IPS-18c (cell line): Measurements from ENCODE around the gene FUCA1.
"Not testable (repeated sequence)": the region's sequence is repeated elsewhere in the genome, so short reads cannot be mapped to it uniquely, and the experiment has no call there.

ENCODE experiments used
- H3K4me3 ChIP-seq: 2 replicates; pipeline ENCODE4 v1.7.0; 2013; ENCODE audit warnings: low read depth, mild to moderate bottlenecking, low read length, moderate library complexity; ENCODE audit not compliant: insufficient read depth
- H3K9me3 ChIP-seq: one replicate; pipeline ENCODE4 v1.6.1; 2013; ENCODE audit warnings: mild to moderate bottlenecking, low read length, moderate library complexity; ENCODE audit not compliant: control insufficient read depth, insufficient read depth

Gene FUCA1

DNA sequence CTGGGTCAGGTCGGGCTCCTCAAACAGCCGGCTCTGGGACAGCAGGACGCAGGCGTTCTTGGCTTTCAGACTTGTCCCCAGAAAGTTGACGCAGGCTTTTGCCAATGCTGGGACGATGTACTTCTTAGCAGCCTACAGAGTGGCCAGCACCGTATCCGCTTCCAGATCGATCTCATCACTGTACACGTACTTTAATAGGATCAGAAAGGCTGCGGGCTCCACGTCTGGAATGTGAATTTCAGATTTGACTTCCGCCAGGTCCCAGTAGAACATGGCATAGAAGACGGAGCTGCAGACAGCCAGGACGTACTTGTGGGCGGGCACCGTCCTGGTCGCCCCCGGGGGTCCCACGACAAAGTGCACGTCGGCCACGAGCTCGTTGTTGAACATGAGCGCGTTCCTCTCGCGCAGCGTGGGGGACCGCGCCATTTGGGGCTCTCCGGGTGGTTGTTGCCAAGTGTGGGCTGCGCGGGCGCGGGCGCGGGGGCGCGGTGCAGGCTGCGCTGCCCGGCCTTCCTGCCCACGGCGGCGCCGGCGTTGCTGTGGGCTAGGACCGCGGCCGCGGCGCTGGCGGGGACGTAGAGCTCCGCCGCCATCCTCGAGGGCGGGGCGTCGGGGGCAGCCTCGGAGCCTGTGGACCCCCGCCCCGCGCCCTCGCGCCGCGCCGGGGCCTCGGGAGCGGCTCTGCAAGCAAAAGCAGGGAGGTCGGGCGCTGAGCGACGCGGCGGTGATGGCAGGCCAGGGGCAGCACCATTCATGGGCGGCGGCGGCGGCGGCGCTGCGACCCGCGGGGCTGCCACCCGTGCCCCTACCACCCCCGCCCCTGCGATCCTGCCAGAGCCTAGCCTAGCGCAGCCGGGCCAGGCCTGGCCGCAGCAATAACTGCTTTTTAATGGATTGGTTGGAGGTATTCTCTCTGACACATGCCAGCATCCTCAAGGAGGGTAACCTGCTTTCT, 34.5 kb upstream of the FUCA1 start:
- H3K4me3 ChIP-seq: no peak overlapping the region; the same call in 1 of the 2 replicates
- peaks cover 2% of the 10 kb centered on the region for H3K9me3 ChIP-seq

- H3K4me3 ChIP-seq, H3K9me3 ChIP-seq: not testable (repeated sequence)
Observed at GRCh38 chr1:23900017-23900416, 31.9 kb upstream of the FUCA1 start.

GRCh38 chr1:23899070-23899469, 31.0 kb upstream of the FUCA1 start:
- Histone ChIP-seq H3K4me3 (no peak overlapping the region), H3K9me3 (peaks cover 2% of the 10 kb centered on the region)

- H3K4me3 ChIP-seq: no peak overlapping the region
- peaks cover 2% of the 10 kb centered on the region for H3K9me3 ChIP-seq
Observed at GRCh38 chr1:23897083-23897482, 29.0 kb upstream of the FUCA1 start.

DNA sequence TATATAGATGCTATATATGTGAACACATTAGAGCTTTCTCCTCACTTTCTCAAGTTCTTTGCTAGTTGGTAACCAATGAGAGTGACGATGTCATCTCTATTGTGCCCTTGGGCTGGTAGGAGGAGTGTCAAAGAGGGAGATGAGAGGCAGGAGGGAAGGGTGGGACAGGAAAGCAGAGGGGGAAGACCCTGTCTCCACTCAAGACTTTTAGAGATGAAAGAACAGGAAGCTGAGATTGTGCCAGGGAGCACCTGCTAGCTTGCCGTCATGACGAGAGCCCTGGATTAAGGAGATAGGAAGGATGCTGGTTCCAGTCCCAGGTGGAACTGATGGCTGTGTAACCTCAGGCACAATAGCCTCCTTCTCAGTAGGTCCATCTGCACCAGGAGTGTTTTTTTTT, 28.4 kb upstream of the FUCA1 start:
- Histone ChIP-seq H3K4me3 (no peak overlapping the region), H3K9me3 (peaks cover 2% of the 10 kb centered on the region)

DNA sequence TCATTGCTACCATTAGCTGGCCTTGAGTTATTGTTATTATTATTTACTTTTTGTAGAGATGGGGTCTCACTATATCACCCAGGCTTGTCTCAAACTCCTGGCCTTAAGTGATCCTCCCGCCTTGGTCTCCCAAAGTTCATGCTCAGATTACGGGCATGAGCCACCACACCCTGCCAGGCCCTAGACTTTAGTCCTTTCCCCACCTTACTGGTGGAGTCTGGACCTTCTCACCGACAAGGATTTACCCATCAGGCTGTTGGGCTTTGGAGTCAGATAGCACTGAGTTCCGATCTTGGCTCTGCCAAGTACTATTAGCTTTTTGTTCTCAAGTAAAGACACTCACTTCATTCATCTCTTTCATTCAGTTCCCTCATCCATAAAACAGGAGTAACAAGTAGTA, 27.9 kb upstream of the FUCA1 start:
- no peak overlapping the region for H3K4me3 ChIP-seq
- H3K9me3 ChIP-seq: peaks cover under 1% of the 10 kb centered on the region

DNA sequence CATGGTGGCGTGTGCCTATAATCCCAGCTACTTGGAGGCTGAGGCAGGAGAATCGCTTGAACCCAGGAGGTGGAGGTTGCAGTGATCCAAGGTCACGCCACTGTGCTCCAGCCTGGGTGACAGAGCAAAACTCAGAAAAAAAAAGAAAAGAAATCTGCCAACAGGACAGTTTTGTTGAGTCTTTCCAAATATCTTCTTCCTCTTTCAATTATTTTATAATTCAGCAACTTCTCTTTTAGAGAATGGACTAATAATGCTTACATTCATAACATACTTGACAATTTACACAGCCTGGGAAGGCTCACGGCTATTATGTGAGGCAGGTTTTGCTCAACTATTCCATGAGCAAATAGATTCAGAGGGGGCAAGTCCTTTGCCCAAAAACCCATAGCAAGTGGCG, 27.0 kb upstream of the FUCA1 start:
- H3K9me3 ChIP-seq: no peaks in the 10 kb centered on the region
- H3K4me3 ChIP-seq: no peak overlapping the region

GRCh38 chr1:23889074-23889473, 21.0 kb upstream of the FUCA1 start:
- no peak overlapping the region for H3K4me3 ChIP-seq
- no peaks in the 10 kb centered on the region for H3K9me3 ChIP-seq

GRCh38 chr1:23885222-23885621, 17.1 kb upstream of the FUCA1 start:
- Histone ChIP-seq H3K4me3 (no peak overlapping the region), H3K9me3 (no peaks in the 10 kb centered on the region)

DNA sequence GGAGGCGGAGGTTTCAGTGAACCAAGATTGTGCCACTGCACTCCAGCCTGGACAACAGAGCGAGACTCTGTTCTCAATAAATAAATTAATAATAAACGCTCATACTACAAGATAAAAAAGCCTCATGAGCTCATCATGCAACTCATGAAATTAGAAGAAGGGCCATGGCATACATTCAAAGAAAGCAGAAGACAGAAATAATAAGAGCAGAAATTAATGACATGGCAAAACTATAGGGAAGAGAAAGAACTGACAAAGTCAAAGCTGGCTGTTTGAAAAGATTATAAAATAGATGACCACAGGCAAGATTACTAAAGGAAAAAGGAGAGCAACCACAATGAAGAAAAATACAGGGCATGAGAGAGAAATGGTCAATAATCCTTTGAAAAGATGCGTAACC, 14.7 kb upstream of the FUCA1 start:
- peaks cover 10% of the 10 kb centered on the region for H3K9me3 ChIP-seq
- H3K4me3 ChIP-seq: no peak overlapping the region

DNA sequence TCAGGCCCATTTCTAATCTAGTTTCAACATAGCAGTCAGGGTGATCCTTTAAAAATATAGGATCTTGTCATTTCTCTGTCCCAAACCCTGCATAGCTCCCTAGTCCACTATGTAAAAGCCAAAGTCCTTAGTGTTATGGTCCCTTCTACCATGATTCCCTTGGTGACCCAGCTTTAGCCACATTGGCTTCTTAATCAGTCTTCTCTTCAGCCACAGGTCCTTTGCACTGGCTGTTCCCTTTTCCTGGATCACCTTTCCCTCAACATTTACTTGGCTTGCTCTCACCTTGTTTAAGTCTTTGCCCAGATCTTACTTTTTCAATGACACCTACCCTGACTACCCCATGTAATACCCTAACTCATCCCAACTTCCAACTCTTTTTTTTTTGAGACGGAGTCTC, 11.7 kb upstream of the FUCA1 start:
- Histone ChIP-seq H3K9me3 (peaks cover 10% of the 10 kb centered on the region), H3K4me3 (no peak overlapping the region)

DNA sequence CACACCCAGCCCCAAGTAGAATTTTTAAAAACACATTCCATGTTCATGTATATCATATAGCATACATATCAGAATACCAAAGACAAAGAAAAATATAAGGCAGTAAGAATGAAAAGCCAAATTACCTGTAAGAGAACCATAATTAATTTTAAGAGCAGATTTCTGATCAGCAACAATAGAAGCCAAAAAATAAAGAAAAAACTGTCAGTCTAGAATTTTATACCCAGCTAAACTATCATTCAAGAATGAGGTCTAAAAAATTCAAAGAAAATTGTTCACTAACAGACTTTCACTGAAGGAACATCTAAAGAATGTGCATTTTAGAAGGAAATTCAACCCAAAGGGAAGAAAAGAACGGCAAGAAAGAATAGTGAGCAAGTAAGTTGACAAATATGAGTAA, 10.6 kb upstream of the FUCA1 start:
- Histone ChIP-seq H3K4me3 (no peak overlapping the region), H3K9me3 (peaks cover 10% of the 10 kb centered on the region)

DNA sequence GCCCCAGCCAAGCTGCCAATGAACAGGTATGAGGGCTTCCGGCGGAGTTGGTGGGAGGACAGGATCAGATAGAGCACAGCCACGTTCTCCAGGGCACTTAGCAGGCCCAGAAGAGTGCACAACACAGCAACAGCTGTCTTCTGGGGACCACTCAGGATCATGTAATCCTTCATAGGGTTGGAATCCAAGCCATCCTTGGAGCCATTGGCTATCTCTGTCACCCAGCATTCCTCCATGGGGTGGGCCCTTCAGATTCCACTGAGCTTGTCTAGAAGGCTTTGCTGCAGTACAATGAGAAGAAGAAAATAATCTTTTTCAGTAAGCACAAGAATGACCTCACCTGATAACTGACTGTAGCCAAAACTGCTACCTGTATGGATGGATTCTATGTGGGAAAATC, 7.3 kb upstream of the FUCA1 start:
- Histone ChIP-seq H3K4me3 (no peak overlapping the region), H3K9me3 (peaks cover 10% of the 10 kb centered on the region)

DNA sequence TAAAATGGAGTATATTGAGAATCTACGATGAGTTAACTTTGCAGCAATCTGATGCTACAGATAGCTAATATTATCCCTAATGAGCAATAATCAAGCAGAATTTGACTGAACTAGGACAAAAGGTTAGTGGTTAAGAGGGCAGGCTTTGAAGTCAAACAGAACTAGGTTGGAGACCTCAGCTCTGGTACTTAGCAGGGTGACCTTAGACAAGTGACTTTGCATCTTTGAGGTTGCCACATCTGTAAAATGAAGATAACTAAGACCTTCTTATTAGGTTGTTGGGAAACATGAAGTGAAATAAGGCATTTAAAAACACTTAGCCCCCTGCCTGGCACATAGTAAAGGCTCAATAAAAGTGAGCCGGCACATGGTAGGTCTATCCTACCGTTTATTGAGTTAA, 4.3 kb upstream of the FUCA1 start:
- H3K4me3 ChIP-seq: no peak overlapping the region
- H3K9me3 ChIP-seq: no peaks in the 10 kb centered on the region

DNA sequence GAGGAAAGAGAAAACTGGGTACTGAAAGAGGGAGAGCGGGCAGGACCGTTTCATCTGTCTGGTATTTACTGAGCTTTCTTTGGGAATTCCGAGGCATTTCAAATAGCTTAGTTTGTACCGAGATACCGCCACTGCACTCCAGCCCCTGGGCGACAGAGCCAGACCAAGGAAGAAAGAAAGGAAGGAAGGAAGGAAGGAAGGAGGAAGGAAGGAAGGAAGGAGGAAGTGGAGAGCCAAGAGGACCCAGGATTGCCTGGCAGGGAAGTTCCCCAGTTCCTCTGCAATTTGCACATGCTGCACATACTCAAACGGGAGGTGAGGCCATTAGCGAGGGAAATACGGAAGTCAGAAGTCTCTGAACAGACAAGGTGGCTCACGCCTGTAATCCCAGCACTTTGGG, 961 bp upstream of the FUCA1 start:
- Histone ChIP-seq H3K9me3 (no peaks in the 10 kb centered on the region), H3K4me3 (no peak overlapping the region)

- no peaks in the 10 kb centered on the region for H3K9me3 ChIP-seq
- peak overlapping the region; percentile 31; the same call in 1 of the 2 replicates for H3K4me3 ChIP-seq
Observed at GRCh38 chr1:23868557-23869016, 497 bp upstream of the FUCA1 start.

GRCh38 chr1:23867542-23867894, 572 bp downstream of the FUCA1 start:
- no peaks in the 10 kb centered on the region for H3K9me3 ChIP-seq
- peak overlapping the region; percentile 89 for H3K4me3 ChIP-seq

DNA sequence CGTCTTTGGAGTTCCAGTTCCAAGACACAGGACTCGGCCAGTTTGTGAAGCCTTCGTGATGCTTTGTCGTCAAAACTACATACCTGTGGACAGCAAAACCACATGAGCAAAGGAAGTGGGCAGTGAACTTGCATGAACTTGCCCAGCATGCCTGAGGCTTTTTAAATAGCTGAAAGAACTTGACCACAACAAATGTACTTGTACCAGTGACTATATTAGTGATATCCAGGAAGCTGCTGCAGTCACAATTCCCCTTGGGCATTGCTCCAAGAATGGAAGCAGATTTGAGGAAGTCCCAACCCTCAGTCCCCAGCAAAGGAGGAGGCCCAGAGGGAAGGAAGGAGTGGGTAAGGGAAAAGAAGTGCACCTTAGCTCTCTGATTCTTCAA, 2.6 kb downstream of the FUCA1 start:
- no peak overlapping the region for H3K4me3 ChIP-seq
- no peaks in the 10 kb centered on the region for H3K9me3 ChIP-seq
